GM19372 (cell line): ENCODE measurements around the gene SLC44A1.

Source experiments
- ATAC-seq: cut with Tn5 transposase; IDR thresholded peaks from one replicate; pipeline ENCODE4 v1.9.1; 2021; ENCODE audit warnings: mild to moderate bottlenecking, low read depth, moderate library complexity; ENCODE audit not compliant: unreplicated experiment

SLC44A1 gene

DNA sequence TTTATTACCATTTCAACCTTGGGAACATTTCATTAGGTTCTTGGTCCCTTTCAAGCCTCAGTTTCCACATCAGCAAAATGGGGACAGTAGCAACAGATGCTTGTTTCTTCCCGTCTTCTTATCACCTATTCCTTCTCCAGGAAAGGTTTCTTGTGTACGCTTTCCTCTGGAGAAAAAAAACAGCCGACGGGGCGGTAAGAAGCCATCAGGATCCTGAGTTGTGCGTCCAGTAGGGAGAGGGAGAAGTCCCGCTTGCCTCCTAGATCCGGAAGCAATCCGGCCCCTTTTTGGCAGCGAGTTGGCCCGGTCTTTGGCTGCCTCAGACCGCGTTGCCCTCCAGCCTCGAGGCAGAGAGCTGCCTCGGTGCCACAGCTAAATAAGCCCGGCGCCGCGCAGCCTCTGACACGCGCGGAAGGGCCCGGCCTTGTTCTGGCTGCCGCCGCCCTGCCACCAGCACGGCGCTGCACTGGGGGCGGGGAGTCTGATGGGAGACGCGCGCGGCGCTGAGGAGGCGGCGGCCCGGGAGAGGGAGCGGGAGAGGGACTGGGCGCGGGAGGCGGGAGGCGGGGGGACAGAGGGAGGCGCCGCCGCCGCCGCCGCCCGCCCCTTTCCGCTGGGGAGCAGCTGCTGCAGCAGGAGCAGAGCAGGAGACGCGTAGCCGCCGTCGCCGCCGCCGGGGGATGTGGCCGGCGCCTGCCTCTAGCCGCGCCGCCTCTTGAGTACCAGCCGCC, at the start of gene SLC44A1:
Gene SLC44A1 (plus strand): TSS at position 649 of the 731 bp plus-strand sequence. CDS start 218 bp downstream, outside the sequence.
- peak; percentile 85 for ATAC-seq

DNA sequence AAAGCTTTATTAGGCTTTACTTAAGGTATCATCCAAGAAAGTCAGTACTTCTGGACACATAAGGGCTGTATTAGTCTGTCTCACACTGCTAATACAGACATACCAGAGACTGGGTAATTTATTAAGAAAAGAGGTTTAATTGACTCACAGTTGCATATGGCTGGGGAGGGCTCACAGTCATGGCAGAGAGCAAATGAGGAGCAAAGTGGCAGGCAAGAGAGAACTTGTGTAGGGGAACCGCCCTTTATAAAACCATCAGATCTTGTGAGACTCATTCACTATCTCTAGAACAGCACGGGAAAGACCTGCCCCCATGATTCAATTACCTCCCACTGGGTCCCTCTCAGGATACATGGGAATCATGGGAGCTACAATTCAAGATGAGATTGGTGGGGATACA, 49.2 kb upstream of the SLC44A1 start:
- no peak for ATAC-seq

DNA sequence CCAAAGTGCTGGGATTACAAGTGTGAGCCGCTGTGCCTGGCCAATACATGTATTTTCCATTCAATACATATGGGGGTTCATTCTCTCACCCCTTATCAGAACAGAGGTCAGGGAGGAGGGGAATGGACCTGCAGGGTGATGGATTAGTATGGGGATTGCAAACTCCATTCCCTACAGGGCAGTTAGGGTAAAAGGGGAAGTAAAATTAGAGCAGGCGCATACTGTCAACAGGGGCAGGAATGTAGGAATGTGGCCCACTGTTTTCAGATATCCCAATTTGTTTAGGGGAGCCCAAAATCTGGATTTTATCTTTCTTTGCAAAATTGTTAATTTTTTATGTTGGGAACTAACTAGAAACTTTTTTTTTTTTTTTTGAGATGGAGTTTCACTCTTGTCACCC, 46.4 kb upstream of the SLC44A1 start:
- ATAC-seq = no peak

DNA sequence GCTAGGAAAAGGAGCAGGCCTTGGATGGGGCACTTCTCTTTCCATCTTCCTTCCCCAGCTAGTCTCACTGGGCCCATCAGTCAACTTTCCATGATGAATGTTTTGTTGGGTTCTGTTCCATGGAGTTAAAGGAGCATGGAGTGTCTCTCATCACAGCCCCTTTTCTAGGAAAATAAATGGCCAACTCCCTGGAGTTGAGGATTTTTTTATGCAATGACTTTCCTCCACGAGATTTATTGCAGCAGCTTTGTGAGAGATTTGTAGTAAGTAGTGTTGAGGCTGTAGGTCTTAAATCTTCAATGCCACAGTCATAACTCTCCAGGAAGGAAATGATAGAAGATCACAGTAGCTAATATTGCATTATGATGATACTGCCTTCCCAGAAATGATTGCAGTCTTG, 45.6 kb upstream of the SLC44A1 start:
- ATAC-seq = no peak

DNA sequence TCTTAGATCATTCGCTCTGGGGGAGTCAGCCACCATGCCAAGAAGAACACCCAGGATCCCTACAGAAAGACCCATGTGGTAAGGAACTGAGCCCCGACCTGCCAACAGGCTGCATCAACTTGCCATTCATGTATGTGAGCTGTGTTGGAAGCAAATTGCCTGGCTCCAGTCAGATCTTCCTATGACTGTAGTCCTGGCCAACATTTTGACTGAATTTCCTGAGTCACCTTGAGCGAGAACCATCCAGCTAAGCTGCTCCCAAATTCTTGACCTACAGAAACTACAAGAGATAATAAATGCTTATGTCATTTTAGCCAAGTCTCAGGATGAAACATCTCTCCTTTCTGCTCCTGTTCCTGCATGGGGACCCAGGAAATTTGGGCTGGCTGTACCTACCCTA, 40.0 kb upstream of the SLC44A1 start:
- ATAC-seq = no peak

DNA sequence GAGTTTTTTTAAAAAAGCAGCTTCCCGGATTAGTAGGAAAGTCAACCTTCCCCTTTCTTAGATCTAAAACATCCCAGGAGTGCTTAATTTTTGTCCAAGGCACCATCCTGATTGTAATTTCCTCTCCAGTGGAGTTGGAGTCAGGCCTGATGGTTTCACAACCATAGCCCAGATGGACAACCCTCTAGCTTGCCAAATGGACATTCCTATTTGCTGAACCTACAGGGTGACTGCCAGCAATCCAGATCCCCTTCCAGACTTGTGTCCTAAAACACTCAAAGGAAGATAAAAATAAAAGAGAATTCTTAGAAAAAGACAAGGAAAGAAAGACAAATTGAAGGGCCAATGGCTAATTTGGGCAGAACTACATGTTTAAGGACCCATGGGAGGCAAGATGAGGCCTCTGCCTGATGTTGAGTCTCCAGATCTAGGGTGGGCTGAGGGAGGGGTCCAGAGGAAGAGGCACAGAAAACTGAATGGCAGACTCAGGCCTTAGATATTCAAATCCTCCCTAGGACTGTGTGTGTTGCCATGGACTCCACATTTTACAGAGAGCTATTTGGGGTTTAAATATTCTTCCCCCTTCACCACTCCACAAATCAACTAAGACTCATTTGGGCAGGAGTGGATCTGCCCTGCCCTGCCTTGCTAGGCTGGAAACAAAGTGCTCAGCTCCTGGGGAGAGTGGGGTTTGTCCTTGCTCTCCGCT, 38.5 kb upstream of the SLC44A1 start:
- ATAC-seq = no peak

DNA sequence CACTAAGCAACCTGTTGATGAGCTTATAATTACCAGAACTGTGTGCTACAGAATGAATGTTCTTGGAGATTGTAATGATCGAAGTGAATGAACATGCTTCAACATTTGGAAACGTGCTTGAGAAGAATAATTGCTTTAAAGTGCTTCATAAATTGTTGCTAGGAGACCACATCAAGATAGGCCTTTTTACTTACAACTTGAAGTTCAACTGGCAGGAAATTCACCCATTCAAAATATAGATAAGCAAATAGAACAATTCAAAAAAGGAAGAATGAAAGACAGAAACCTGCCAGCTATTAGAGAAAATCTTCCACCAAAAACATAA, 38.0 kb upstream of the SLC44A1 start:
- ATAC-seq = no peak

DNA sequence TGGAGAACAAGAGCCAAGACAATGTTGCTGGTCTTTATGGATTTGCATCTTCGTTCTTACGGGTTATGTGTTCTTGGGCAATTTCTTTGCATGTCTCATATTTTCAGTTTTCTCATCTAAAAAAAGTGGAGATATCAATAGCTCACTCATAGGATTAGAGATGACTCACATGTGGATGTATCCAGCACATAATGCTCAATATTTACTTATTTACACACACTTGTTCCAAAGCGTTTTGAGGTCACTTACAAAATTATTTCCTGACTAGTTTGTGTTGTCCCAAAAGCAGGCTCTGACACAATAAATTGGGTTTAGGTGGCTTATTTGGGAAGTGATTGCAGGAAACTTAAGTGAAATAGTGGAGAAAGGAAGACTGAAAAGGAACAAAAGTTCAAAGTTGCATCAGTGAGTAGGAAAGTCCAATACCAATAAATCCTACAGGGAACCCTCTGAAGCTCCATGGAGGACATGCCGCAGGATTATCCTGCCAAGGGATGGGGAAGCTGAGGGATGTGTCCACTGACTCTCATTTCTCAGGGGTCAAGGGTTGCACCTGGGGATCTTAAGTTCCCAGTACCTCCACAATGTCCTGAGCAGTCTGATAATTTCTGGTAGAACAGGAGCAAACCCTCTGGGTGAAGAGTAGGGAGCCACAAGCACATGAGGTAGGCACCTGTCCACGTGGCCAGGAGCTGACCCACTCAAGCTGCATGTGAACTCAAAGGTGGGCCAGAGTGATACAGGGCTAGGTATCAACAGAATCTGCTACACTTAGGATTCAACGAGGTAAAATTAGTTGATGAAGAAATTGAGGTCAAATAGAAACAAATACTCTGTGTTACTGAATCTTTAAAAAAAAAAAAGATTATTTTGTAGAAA, 37.4 kb upstream of the SLC44A1 start:
- no peak for ATAC-seq

DNA sequence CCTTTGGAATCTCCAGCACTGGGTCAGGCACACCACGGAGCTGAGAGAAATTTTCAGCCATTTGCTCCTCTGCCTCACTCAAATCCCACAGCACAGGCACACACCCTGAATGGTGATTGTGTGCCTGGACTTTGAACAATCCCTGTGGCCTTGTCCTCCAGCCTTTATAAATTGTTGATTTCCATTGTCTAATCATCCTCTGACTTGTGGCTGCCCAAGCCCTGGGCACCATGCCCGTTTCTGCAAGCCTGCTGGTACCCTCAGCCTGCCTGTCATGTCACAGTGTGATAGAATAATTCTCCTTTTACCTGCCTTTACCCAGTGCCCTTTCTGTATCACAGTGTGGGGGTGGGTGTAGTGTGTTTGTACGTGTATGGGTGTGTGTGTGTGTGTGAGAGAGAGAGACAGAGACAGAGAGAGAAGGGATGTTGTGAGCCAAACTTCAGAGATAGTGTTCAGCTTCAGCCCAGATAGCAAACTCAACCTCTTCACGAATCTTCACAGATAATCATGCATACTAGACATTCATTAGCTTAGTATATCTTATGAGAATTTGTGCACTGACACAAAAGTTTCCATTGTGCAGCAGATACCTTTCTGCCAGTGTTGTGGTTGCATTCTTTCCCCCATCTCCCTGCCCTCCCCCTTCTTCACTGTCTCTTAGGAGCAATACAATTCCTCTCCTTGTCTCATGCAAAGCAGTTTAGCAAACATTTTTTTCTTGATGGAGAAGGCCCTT, 27.8 kb upstream of the SLC44A1 start:
- ATAC-seq = no peak

DNA sequence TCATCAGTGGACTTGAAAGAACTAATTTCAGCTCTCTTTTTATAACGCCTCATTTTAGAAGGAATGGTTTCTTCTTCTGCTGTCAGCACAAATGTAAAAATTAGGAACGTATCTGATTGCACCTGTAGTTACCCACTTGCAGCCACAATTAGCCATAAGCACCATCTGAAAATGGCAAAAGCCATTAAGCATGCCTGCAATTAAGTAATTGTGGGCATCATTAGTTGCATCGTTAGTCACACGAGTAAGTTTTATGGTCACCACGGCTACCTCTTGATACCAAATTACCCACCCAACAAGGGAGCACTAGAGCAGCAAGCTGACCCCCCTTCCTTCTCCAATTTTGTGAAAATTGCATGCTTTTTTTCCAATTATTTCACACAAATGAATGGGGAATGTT, 25.8 kb upstream of the SLC44A1 start:
- ATAC-seq = no peak

DNA sequence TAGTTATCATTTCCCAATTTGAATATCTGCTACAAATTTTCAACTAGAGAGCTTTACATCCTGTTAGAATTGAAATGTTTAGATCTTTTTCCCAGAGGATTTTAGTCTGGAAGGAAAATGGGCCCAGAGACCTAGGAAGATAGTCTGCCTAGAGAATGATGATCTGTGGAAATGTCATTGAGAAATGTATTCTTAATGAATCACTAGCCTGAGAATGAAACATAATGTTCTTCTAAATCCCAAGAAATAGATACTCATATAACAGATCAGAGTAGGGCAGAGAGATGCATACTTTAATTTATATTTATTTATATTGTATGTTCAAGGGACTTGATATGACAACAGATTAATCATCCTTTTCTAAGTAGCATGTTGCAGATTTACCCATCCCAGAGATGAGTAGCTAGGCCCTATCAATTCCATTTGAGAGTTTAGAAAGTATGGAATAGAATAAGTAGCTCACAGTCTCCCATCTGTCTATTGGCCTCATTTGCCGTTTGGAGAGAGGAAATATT, 25.1 kb upstream of the SLC44A1 start:
- no peak for ATAC-seq

DNA sequence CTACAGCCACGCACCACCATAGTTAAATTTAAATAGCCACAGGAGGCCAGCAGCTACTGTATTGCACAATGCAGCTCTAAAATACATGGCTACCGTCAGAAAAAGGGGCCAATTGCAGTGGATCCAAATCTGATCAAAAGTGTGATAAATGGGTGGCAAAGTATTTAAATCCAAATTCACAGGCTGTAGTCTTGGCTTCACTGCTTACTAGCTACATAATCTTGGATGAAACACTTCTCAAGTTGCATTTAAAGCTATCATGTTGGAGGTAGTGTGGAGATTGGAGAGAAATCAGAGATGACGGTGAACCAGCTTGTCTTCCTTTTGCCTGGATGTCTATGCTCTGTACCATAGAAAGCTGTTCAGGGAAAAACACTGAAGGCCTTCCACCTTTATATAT, 24.0 kb upstream of the SLC44A1 start:
- no peak for ATAC-seq

DNA sequence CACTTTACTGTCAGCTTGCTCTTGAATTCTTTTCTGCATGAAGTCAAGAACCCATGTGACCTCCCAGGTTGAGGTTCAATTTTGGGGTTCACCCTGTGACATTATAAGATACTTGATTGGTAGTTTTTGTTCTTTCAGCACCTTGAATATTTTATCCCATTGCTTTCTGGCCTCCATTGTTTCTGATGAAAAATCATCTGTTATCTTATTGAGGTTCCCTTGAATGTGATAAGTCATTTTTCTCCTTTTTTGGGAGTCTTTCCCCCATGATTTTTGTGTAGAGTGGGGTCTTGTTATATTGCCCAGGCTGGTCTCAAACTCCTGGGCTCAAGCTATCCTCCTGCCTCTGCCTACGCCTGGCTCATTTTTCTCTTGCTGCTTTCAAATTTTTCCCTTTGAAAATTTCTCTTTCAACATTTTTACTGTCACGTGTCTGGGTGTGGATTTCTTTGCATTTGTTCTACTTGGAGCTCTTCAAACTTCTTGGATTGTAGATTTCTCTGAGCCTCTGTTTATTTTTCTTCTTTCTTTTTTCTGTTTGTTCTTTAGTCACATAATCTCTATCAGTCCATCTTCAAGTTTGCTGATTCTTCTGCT, 20.8 kb upstream of the SLC44A1 start:
- no peak for ATAC-seq

DNA sequence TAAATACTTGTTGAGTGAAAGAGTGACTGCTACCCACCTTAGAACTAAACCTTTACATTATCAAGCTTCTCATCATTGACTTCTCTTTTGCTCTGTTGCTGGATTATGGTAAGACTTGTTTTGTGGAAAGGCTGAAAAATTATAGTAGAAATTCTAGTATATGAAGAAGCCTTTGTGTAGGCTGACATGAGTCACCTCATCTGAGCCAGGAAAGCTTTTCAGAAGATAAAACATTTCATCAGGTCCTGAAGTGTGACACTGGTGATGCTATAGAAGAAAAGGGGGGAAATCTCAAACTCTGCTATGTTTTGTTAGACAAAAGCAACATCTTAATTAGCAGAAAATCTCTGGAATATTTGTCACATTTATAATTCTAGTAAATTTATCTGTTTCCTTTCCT, 18.4 kb upstream of the SLC44A1 start:
- no peak for ATAC-seq

DNA sequence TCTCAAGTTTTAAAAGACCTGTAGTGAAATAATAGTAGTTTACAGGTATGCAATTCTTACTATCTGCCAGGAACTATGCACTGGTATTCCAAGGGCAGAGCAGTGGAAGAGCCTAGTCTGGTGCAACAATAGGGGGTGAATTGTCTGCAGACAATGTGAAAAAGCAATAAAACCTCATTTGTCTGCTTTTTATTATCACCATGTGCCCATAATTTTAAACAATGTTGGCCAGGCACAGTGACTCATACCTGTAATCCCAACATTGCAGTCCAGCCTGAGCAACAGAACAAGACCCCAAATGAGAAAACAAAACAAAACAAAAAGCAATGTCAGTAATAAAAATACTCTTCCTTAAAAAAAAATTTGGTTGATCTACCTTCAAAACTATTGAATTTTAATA, 12.2 kb upstream of the SLC44A1 start:
- ATAC-seq = no peak

DNA sequence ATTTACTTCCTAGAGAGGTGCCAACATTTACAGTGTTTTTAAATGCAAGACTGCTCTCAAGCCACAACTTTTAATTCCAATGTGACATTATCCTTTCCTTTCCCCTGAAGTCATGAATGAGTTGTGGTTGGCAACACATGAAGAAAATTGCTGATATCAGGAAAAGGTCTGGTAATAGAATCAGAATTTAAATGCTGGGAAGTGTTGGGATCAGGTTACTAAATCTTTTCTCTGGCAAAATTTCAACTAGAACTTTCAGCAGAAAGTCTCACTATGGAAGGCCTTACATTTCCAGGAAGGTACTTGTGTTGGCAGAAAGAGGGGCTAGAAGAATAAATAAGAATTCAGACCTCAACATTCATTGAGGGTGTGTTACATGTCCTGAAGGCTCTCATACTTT, 10.6 kb upstream of the SLC44A1 start:
- ATAC-seq = no peak

DNA sequence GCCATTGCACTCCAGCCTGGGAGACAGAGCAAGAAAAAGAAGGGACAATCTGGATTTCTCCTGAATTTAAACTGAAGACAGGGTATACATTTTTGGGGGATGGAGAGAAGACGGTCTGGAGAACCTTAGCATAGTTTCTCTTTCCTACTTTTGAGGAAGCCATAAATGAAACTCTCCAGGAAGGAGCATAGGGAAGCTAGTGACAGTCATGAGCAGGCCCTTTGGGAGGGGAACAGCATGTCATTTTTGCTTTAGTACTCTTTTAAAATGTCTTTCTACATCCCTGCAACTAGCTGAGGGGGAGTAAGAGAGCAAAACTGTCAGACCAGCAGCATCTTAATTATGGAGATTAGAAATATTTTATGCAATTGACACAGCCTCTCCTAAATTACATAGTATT, 8.2 kb upstream of the SLC44A1 start:
- ATAC-seq = no peak

DNA sequence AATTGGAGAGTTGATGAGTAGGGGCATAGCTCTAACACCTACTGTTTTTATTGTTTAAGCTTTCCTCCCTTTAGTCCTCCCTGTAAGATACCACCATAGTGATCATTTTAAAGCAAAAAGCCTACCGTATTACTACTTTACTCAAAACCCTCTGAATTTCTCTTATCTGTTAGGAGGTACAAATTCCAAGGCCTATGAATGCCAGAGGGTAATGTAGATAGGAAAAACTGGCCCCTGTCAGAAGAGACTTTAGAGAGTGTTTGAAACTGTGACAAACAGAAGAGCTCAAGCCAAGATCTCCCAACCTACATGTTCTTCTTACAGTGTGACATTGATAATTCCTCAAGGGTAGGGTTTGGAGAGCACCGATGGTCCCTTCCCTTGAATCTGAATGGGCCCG, 7.2 kb upstream of the SLC44A1 start:
- no peak for ATAC-seq

DNA sequence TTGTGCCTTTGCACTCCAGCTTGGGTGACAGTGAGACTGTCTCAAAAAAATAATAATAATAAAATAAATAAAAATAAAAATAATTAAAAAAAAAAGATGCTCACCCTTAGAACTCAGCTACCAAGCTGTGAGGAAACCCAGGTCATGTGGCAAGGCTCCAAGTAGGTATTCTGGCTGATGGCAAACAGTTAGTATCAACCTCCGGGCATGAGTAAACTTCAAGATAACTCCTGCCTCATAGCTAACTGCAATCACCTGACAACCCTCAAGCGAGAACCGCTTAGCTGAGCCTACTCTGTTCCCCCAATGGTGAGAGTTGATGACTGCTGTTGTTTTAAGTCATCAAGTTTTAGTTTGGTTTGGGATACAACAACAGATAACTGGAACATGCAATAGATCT, 6.1 kb upstream of the SLC44A1 start:
- ATAC-seq = no peak

DNA sequence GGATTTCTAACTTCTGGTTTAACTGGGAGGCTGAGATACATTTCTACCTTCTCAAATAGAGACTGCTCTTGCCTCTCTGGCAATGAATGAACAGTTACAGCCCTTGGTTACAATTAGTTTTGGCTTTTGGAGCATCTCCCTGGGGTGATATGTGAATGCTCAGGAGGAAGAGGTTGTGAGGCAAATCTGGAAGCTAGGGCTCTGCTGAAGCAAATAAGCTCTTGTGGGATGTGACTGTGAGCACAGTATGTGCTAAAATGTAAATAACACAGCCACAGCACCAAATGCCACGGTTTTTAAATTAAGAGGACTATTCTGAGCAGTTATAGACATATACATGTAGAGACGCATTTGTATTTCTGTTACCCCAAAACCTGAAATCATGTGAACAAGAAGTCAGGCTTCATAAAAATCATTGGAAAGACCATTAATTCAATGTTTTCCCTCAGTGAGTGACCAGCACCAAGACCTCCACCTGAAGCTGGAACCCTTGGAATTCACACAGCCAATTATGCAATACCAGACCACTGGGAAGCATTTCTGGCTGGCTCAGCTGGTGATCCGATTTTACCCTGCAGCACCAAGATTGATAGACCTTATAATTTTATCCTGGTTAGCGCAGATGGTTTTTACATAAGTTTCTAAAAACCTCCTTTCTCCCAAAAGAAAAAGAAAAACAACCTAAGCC, 3.0 kb upstream of the SLC44A1 start:
- no peak for ATAC-seq
